Amniotic stem cell (primary cell): ENCODE measurements around the gene ADAMTS19.

Source experiments
- DNase-seq: peaks from one replicate; lab custom pipeline; 2025; lab: John Stamatoyannopoulos, UW

ADAMTS19 gene

GRCh38 chr5:129770024-129770820 is 310.1 kb downstream of the ADAMTS19 start:
- DNase-seq: no peak

DNA sequence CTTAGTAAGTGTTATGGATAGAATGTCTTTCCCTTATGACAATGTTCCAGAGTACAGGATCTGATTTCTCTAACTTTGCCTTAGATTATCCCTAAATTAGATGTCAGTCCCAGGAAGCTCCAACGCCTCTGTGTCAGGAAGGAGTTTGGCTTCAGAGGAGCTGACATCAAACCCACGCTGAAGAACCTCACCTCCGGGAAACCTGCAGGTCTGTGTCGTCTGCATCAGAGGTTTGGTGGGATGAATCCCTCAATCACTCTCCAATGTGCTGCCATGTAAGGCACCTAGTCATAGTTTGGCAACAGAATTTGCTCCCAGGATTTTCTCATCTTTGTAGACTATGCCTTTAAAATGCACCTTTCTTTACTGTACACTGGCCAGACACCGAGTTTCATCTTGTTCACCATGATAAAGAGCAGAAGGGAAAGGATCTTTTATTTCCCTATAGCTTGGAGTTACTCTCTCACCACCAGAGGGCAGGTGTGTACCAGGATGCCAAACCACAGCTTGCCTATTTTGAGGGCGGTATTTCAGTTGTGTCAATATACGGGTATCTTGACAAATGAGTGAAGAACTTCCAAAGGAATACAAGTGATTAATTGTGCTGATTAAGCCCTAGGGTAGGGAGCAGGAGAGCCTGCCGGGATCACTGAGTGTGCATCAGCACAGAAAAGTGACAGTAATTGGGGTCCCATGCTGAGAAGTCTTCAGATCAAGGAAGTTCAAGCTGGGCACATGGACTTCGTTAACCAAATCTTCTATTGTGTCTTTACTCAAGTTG is 311.1 kb downstream of the ADAMTS19 start:
- peak; percentile 68 for DNase-seq

DNA sequence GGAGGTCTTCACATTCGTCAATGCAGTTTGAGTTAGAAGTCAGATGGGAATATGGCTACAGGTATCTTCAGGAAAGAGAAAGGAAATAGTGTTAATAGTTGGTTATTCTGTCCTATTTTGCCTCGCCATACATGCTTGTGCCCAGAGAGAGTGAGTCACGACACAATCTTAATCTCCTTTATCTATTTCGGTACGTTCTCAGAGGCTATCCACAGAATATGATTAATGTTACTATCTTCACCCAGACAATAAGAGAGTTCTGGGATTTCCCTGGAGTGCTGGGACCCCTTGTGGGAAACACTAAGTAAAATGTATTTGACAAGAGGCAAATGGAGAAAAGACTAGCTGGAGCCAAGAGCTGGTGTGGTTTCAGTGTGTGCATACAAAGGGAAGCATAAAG is 313.3 kb downstream of the ADAMTS19 start:
- no peak for DNase-seq

DNA sequence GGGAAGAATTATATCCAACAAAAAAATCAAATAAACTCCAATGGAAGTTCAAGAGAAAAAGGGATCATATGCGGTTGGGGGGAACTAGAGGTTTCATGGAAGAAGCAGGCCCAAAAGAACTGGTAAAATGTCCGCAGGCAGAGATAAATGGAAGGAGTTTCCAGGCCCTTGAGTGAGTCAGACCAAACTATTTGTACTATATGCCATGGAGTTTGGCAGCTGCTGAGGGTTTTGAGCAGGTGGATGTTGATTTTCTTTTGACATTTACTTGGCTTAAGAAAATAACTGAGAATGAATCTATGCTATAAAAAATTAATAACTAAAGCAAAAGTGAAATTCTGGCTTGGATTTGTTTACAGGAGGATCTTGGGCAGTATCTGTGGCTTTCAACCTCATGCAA is 321.5 kb downstream of the ADAMTS19 start:
- DNase-seq: no peak
